Measurements from ENCODE around the gene AVPR1B. TPM values are rescaled to one million over a fixed set of nuclear protein-coding genes. Genes with fewer than 3 reads are reported as not detected.

AVPR1B gene
- total RNA-seq, 1 donor from 2014 or later, result not detected

GRCh38 chr1:206062464-206062863 lies 54.7 kb downstream of the AVPR1B start:
- ATAC-seq (no peak), DNase-seq (ENCODE audit: low spot score) (no peak)
- intact Hi-C loops (cut with DNase I), result no loop called here

GRCh38 chr1:206060844-206061243 lies 56.3 kb downstream of the AVPR1B start:
- intact Hi-C loops (cut with DNase I), result no loop called here
- ATAC-seq (no peak), DNase-seq (ENCODE audit: low spot score) (no peak)

Other genes with a start within 250 kb of the AVPR1B start
- gene SLC26A9, start 173.9 kb downstream of the AVPR1B start, total RNA-seq, result not detected
- 5.1 TPM for gene RAB7B, start 114.0 kb downstream of the AVPR1B start, total RNA-seq
- gene CTSE, start 93.5 kb downstream of the AVPR1B start, total RNA-seq, result 1.1 TPM
- gene RHEX, start 64.2 kb downstream of the AVPR1B start, total RNA-seq, result 1.2 TPM
- gene FAM72A, start 85.5 kb upstream of the AVPR1B start, total RNA-seq, result 4.2 TPM
- gene SRGAP2, start 86.2 kb upstream of the AVPR1B start, total RNA-seq, result 149 TPM